GM12891 (cell line): Measurements from ENCODE around the gene FMO3.

ENCODE experiments used
- PAX5 ChIP-seq: IDR thresholded peaks from 2 replicates; pipeline ENCODE4 v1.6.1; 2011; ENCODE audit warnings: low read length, moderate library complexity, mild to moderate bottlenecking; ENCODE audit not compliant: insufficient read depth, severe bottlenecking
- POLR2A ChIP-seq: IDR thresholded peaks from 2 replicates; pipeline ENCODE4 v1.6.1; 2011; ENCODE audit warnings: low read depth, low read length, control low read depth
- POLR2AphosphoS5 ChIP-seq: IDR thresholded peaks from 2 replicates; pipeline ENCODE4 v1.6.1; 2011; ENCODE audit warnings: low read depth, low read length, control low read depth
- POU2F2 ChIP-seq: IDR thresholded peaks from 2 replicates; pipeline ENCODE4 v1.6.1; 2011; ENCODE audit warnings: low read depth, mild to moderate bottlenecking, control low read depth, low read length, moderate library complexity
- SPI1 ChIP-seq: IDR thresholded peaks from 2 replicates; pipeline ENCODE4 v1.6.1; 2011; ENCODE audit warnings: low read depth, low read length, control low read depth
- TAF1 ChIP-seq: IDR thresholded peaks from 2 replicates; pipeline ENCODE4 v1.6.1; 2011; ENCODE audit warnings: low read depth, low read length, control low read depth

DNA sequence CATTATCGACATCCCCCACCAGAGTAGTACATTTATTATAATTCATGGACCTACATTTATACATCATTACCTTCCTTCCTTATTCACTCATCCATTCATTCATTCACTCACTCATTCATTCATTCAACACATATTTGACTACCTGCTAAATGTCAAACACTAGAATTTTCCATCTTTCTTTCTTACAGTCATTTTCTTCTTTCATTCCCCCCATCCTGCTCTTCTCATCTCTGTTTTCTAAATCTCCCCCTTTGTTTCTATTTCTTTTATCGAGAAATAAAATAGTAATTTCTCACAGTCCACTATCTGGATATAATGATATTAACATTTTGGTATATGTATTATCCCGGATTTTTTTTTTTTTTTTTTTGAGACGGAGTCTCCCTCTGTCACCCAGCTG, 27.8 kb upstream of the FMO3 start:
- no peak for TF ChIP-seq TAF1
- no peak for TF ChIP-seq POLR2A
- no peak for TF ChIP-seq POLR2AphosphoS5
- TF ChIP-seq SPI1 = no peak
- no peak for TF ChIP-seq PAX5
- TF ChIP-seq POU2F2 = no peak
